GM12878 (cell line): Measurements from ENCODE around the gene SYPL2. TPM values are rescaled to one million over a fixed set of nuclear protein-coding genes. Genes with fewer than 3 reads are reported as not detected.

Experiments
- ATAC-seq: fragments of 200-7000 bp; cut with Tn5 transposase; 3 replicates; pipeline ENCODE4 v1.9.1; 2020; ENCODE audit warnings: mild to moderate bottlenecking, moderate library complexity
- BruUV-seq: library from RNA; stranded (reverse); fragments of 400-500 nt; replicated peaks from 2 replicates; lab custom pipeline; 2021; lab: Mats Ljungman, UMichigan
- CTCF ChIA-PET: fragments of 300-600 bp; sonication (Branson Sonifier 250); formaldehyde crosslinking; extraction: SDS; loops from one replicate; lab custom pipeline; 2021; ENCODE audit warnings: inconsistent platforms; lab: Yijun Ruan, JAX
- POLR2A ChIA-PET: fragments of 350-600 bp; formaldehyde crosslinking; extraction: SDS; loops from one replicate; lab custom pipeline; 2021; ENCODE audit warnings: inconsistent platforms; lab: Charles Lee
- RAD21 ChIA-PET: fragments of 300-600 bp; sonication (Branson Sonifier 250); formaldehyde crosslinking; loops from one replicate; lab custom pipeline; 2023; ENCODE audit warnings: antibody characterized with exemption; ENCODE audit not compliant: unreplicated experiment; lab: Charles Lee
- SMC1A ChIA-PET: fragments of 300-600 bp; sonication (Branson Sonifier 250); formaldehyde crosslinking; loops from one replicate; lab custom pipeline; 2023; ENCODE audit not compliant: unreplicated experiment, uncharacterized antibody; lab: Charles Lee
- DNase-seq: peaks from one replicate; pipeline ENCODE4 v3.0.0-alpha.2; 2011; ENCODE audit warnings: low read depth, low spot score
- FAIRE-seq: peaks from 3 replicates; lab custom pipeline; 2011; peaks lifted over from hg19 to GRCh38; lab: Jason Lieb, UNC
- H2AFZ ChIP-seq: 2 replicates; pipeline ENCODE4 v1.6.0; 2011; ENCODE audit warnings: low read depth, low read length, control low read depth; ENCODE audit not compliant: control insufficient read depth
- H3K27ac ChIP-seq: 2 replicates; pipeline ENCODE4 v1.5.1; 2011; ENCODE audit warnings: control low read depth; ENCODE audit not compliant: control insufficient read depth, insufficient read depth
- H3K27me3 ChIP-seq, 2 experiments: replicated peaks in 1 of 2; 2 replicates each; pipeline versions ENCODE4 v1.6.0 to v1.6.1; 2011; ENCODE audit warnings: low read length in 1 of 2; ENCODE audit not compliant: control insufficient read depth in 2 of 2, insufficient read depth in 2 of 2
- H3K36me3 ChIP-seq, 2 experiments: 2 replicates each; pipeline ENCODE4 v1.5.1; 2011; ENCODE audit warnings: low read length in 1 of 2; ENCODE audit not compliant: control insufficient read depth in 2 of 2, insufficient read depth in 2 of 2
- H3K4me1 ChIP-seq: 2 replicates; pipeline ENCODE4 v1.6.1; 2011; ENCODE audit warnings: mild to moderate bottlenecking, low read length, moderate library complexity, mixed read lengths; ENCODE audit not compliant: control insufficient read depth, insufficient read depth
- H3K4me2 ChIP-seq: 2 replicates; pipeline ENCODE4 v1.6.0; 2011; ENCODE audit warnings: control low read depth; ENCODE audit not compliant: control insufficient read depth, insufficient read depth
- H3K4me3 ChIP-seq: fragments of 200-600 bp; sonication (generic); 2 replicates; pipeline ENCODE4 v1.5.1; 2016
- H3K79me2 ChIP-seq: 2 replicates; pipeline ENCODE4 v1.6.0; 2011; ENCODE audit warnings: low read length; ENCODE audit not compliant: control insufficient read depth, insufficient read depth
- H3K9ac ChIP-seq: 2 replicates; pipeline ENCODE4 v1.8.0; 2011; ENCODE audit warnings: low read length, control low read depth, mixed read lengths; ENCODE audit not compliant: control insufficient read depth, insufficient read depth
- H3K9me3 ChIP-seq: replicated peaks from 3 replicates; pipeline ENCODE4 v1.5.1; 2011; ENCODE audit warnings: mild to moderate bottlenecking, low read length; ENCODE audit not compliant: control insufficient read depth, insufficient read depth
- H4K20me1 ChIP-seq: 2 replicates; pipeline ENCODE4 v1.6.0; 2011; ENCODE audit not compliant: control insufficient read depth, insufficient read depth
- CHD2 ChIP-seq: IDR thresholded peaks from 2 replicates; pipeline ENCODE4 v1.6.1; 2011; ENCODE audit warnings: low read depth, low read length, improper control_type of control experiment, borderline replicate concordance
- CREM ChIP-seq: IDR thresholded peaks from 2 replicates; pipeline ENCODE4 v1.6.1; 2014; ENCODE audit warnings: antibody characterized with exemption, low read depth
- EGR1 ChIP-seq, 2 experiments: IDR thresholded peaks; 1 replicate in 1 of 2; 2 replicates in 1 of 2; pipeline ENCODE4 v1.6.1; 2011 to 2012; ENCODE audit warnings: low read depth in 2 of 2, low read length in 2 of 2, borderline replicate concordance in 1 of 2, mild to moderate bottlenecking in 1 of 2, moderate library complexity in 1 of 2
- HDGF ChIP-seq: fragments of 450-650 bp; IDR thresholded peaks from 2 replicates; pipeline ENCODE4 v1.6.1; 2016; ENCODE audit warnings: antibody characterized with exemption
- IKZF2 ChIP-seq, 2 experiments: fragments of 450-650 bp; IDR thresholded peaks; 2 replicates each; pipeline ENCODE4 v1.6.1; 2017; ENCODE audit warnings: mild to moderate bottlenecking in 2 of 2, moderate library complexity in 2 of 2
- NKRF ChIP-seq: fragments of 450-650 bp; conservative IDR thresholded peaks from 2 replicates; pipeline ENCODE4 v1.6.1; 2017; ENCODE audit warnings: mild to moderate bottlenecking, moderate library complexity
- RELB ChIP-seq: fragments of 450-650 bp; IDR thresholded peaks from 2 replicates; pipeline ENCODE4 v1.6.1; 2017; ENCODE audit warnings: low read depth, mild to moderate bottlenecking, moderate library complexity
- SIN3A ChIP-seq: IDR thresholded peaks from 2 replicates; pipeline ENCODE4 v1.6.1; 2012; ENCODE audit warnings: low read depth, low read length, improper control_type of control experiment
- SMAD1 ChIP-seq: fragments of 450-650 bp; IDR thresholded peaks from 2 replicates; pipeline ENCODE4 v1.6.1; 2018; ENCODE audit warnings: mild to moderate bottlenecking, low read depth; ENCODE audit not compliant: partially characterized antibody
- SMARCA5 ChIP-seq: fragments of 450-650 bp; IDR thresholded peaks from 2 replicates; pipeline ENCODE4 v1.6.1; 2017; ENCODE audit warnings: mild to moderate bottlenecking
- SMC3 ChIP-seq: IDR thresholded peaks from 2 replicates; pipeline ENCODE4 v1.6.1; 2011; ENCODE audit warnings: low read length, improper control_type of control experiment, borderline replicate concordance
- USF1 ChIP-seq: IDR thresholded peaks from 2 replicates; pipeline ENCODE4 v1.6.1; 2011; ENCODE audit warnings: borderline replicate concordance, low read depth, mild to moderate bottlenecking, moderate library complexity, mixed read lengths, low read length; ENCODE audit not compliant: insufficient read depth; ENCODE audit errors: extremely low read length
- ZNF622 ChIP-seq: fragments of 450-650 bp; IDR thresholded peaks from 2 replicates; pipeline ENCODE4 v1.6.1; 2017; ENCODE audit warnings: mild to moderate bottlenecking, inconsistent platforms
- ZSCAN29 ChIP-seq: fragments of 450-650 bp; IDR thresholded peaks from 2 replicates; pipeline ENCODE4 v1.6.1; 2017; ENCODE audit warnings: mild to moderate bottlenecking, moderate library complexity
- WGBS: methylation state at CpG from one replicate; pipeline ENCODE4 v1.1.6; 2016; ENCODE audit warnings: low lambda C conversion rate; ENCODE audit not compliant: insufficient replicate concordance, insufficient coverage; ENCODE audit errors: missing lambda C conversion rate; 5-methylcytosine and 5-hydroxymethylcytosine counted together
- in situ Hi-C: fragments of 300-500 bp; cut with MboI; formaldehyde crosslinking; loops from 9 replicates; pipeline ENCODE4 v1.14.3; 2018; ENCODE audit warnings: mixed read lengths
- intact Hi-C: fragments of 100-400 bp; cut with micrococcal nuclease; formaldehyde crosslinking; loops from one replicate; pipeline ENCODE4 v1.14.2; 2022; ENCODE audit not compliant: unreplicated experiment
- polyA plus RNA-seq, 11 experiments: library from polyadenylated mRNA; depleted of rRNA in 4 of 11; unstranded in 6 of 11; stranded (reverse) in 5 of 11; fragments of >200 nt; fragmentation: Nextera tagmentation in 4 of 11; fragmentation: Illumina TruSeq in 1 of 11; extraction: Ambion mirVana in 4 of 11; extraction: Trizol in 1 of 11; gene quantifications; 1 replicate in 1 of 11; 2 replicates in 10 of 11; pipeline versions ENCODE4 v1.2.1 to v1.2.3, GENCODE V29; 2011 to 2016; ENCODE audit warnings: inconsistent platforms in 2 of 11, missing spikeins in 2 of 11, low read depth in 1 of 11
- total RNA-seq, 4 experiments: library from RNA; depleted of rRNA in 3 of 4; stranded (reverse); fragments of >200 nt in 3 of 4; fragmentation: Illumina TruSeq in 1 of 4; extraction: Trizol in 1 of 4; gene quantifications; 2 replicates each; pipeline versions ENCODE4 v1.2.1 to v1.2.3, GENCODE V29; 2013 to 2021

SYPL2 gene
- total and polyA plus RNA-seq, 10 of the 15 experiments (the other 5 are each of a cell fraction or from before 2014, with no cell fraction given) = 0.04 to 0.11 (median 0.06) TPM; not detected in 3

GRCh38 chr1:109482791-109483671 is 16.7 kb downstream of the SYPL2 start:
- TF ChIP-seq SIN3A = no peak
- no peak for TF ChIP-seq ZSCAN29
- TF ChIP-seq SMARCA5 = 0 out of 2 replicates have a peak, but pooled peaks have one; percentile 9
- TF ChIP-seq USF1 = no peak
- TF ChIP-seq NKRF = 0 out of 2 replicates have a peak, but pooled peaks have one; percentile 22
- no peak for TF ChIP-seq CHD2
- TF ChIP-seq CREM = no peak
- no peak for TF ChIP-seq ZNF622
- TF ChIP-seq IKZF2 (IDR thresholded peaks at IDR 0.05) = no peak
- no peak for TF ChIP-seq SMAD1
- 0 out of 3 replicates have a peak, but pooled peaks of 1 of the 2 experiments have one; percentile 0 for TF ChIP-seq EGR1 (IDR thresholded peaks at IDR 0.05; ENCODE audit: borderline replicate concordance in 1 of 2, low read depth in 2 of 2, low read length in 2 of 2)
- no peak for TF ChIP-seq RELB
- no peak for TF ChIP-seq SMC3
- TF ChIP-seq HDGF = peak; percentile 78; the same call in 1 of the 2 replicates
- TF ChIP-seq, all 136 proteins: peak for 4
- intact Hi-C loops (loop anchor here (1.0 kb wide), 1 partner anchor 57 kb away; the partner anchor contains the start of gene PSMA5), in situ Hi-C loops (no loop called here)
- ChIA-PET SMC1A (interaction anchor here (0.6 to 5.0 kb wide), 5 partner anchors 22 to 63 kb away, joined by 3 to 55 read pairs (median 3); no protein-coding TSS in a partner anchor), POLR2A (interaction anchor here (0.6 to 4.8 kb wide), 13 partner anchors 10 to 383 kb away, joined by 3 to 26 read pairs (median 4); partner anchors contain the start of genes GNAI3 and PSMA5), CTCF (interaction anchor here (0.7 to 5.7 kb wide), 9 partner anchors 7 to 734 kb away, joined by 3 to 91 read pairs (median 3); partner anchors contain the start of genes AHCYL1, CYB561D1 and PSRC1), RAD21 (interaction anchor here (0.7 to 2.2 kb wide), 10 partner anchors 23 to 502 kb away, joined by 3 to 21 read pairs (median 4); partner anchors contain the start of genes AHCYL1 and GNAI3)
- FAIRE-seq (peak; percentile 78), ATAC-seq (peak; percentile 46), DNase-seq (no peak)
- Histone ChIP-seq H3K27ac (no peak overlapping the region), H3K4me2 (peak overlapping the region; percentile 99), H3K9ac (no peak overlapping the region), H3K36me3 (no peaks in the 10 kb centered on the region; a peak in 2 of 4 replicates), H3K4me3 (peak overlapping the region; percentile 74), H2AFZ (peak overlapping the region; percentile 83), H4K20me1 (no peaks in the 10 kb centered on the region), H3K9me3 (no peaks in the 10 kb centered on the region), H3K79me2 (peaks cover 9% of the 10 kb centered on the region), H3K27me3 (peaks cover 0 to 3% of the 10 kb centered on the region in 2 experiments; a peak in 3 of 4 replicates), H3K4me1 (peaks cover 10% of the 10 kb centered on the region)
- no TSS peak for BruUV-seq
- 9% methylated on average over 22 of the region's 29 CpGs for WGBS
